ENCODE results near the gene KRTAP10-5.

GRCh38 chr21:44601596-44602462 is 21.4 kb upstream of the KRTAP10-5 start:
- TF ChIP-seq CTCF (IDR thresholded peaks at IDR 0.05) (no peak), EP300 (IDR thresholded peaks at IDR 0.05) (no peak), POLR2A (IDR thresholded peaks at IDR 0.05) (no peak)

Data from tibial nerve (tissue), 4 donors.